ENCODE measurements around the gene ABCA5.

Gene ABCA5

GRCh38 chr17:69268543-69269014 lies 58.4 kb downstream of the ABCA5 start:
- Histone ChIP-seq H2AFZ (ENCODE audit: low read depth, low read length) (no peak overlapping the region), H3K27me3 (ENCODE audit: insufficient read depth, low read length) (no peaks in the 10 kb centered on the region), H3K4me1 (ENCODE audit: insufficient read depth, low read length) (no peaks in the 10 kb centered on the region), H3K4me3 (ENCODE audit: low read length) (no peak overlapping the region), H3K36me3 (ENCODE audit: insufficient read depth, low read length) (no peaks in the 10 kb centered on the region), H3K9me3 (ENCODE audit: low read length) (no peaks in the 10 kb centered on the region)

GRCh38 chr17:69267219-69267618 lies 59.7 kb downstream of the ABCA5 start:
- H3K36me3 ChIP-seq (ENCODE audit: insufficient read depth, low read length), result no peaks in the 10 kb centered on the region
- no peak overlapping the region for H3K4me3 ChIP-seq (ENCODE audit: low read length)
- no peaks in the 10 kb centered on the region for H3K9me3 ChIP-seq (ENCODE audit: low read length)
- no peaks in the 10 kb centered on the region for H3K4me1 ChIP-seq (ENCODE audit: insufficient read depth, low read length)
- H2AFZ ChIP-seq (ENCODE audit: low read depth, low read length), result no peak overlapping the region
- no peaks in the 10 kb centered on the region for H3K27me3 ChIP-seq (ENCODE audit: insufficient read depth, low read length)

GRCh38 chr17:69265873-69266272 lies 61.1 kb downstream of the ABCA5 start:
- no peaks in the 10 kb centered on the region for H3K4me1 ChIP-seq (ENCODE audit: insufficient read depth, low read length)
- H3K36me3 ChIP-seq (ENCODE audit: insufficient read depth, low read length), result no peaks in the 10 kb centered on the region
- H3K4me3 ChIP-seq (ENCODE audit: low read length), result no peak overlapping the region
- no peaks in the 10 kb centered on the region for H3K9me3 ChIP-seq (ENCODE audit: low read length)
- no peaks in the 10 kb centered on the region for H3K27me3 ChIP-seq (ENCODE audit: insufficient read depth, low read length)
- H2AFZ ChIP-seq (ENCODE audit: low read depth, low read length), result no peak overlapping the region

GRCh38 chr17:69254187-69254586 lies 72.7 kb downstream of the ABCA5 start:
- H2AFZ ChIP-seq (ENCODE audit: low read depth, low read length), result no peak overlapping the region
- no peaks in the 10 kb centered on the region for H3K27me3 ChIP-seq (ENCODE audit: insufficient read depth, low read length)
- no peaks in the 10 kb centered on the region for H3K4me1 ChIP-seq (ENCODE audit: insufficient read depth, low read length)
- H3K36me3 ChIP-seq (ENCODE audit: insufficient read depth, low read length), result peaks cover 3% of the 10 kb centered on the region
- no peaks in the 10 kb centered on the region for H3K9me3 ChIP-seq (ENCODE audit: low read length)
- no peak overlapping the region for H3K4me3 ChIP-seq (ENCODE audit: low read length)

- no peak overlapping the region for H2AFZ ChIP-seq (ENCODE audit: low read depth, low read length)
- no peaks in the 10 kb centered on the region for H3K27me3 ChIP-seq (ENCODE audit: insufficient read depth, low read length)
- peaks cover 3% of the 10 kb centered on the region for H3K36me3 ChIP-seq (ENCODE audit: insufficient read depth, low read length)
- no peak overlapping the region for H3K4me3 ChIP-seq (ENCODE audit: low read length)
- no peaks in the 10 kb centered on the region for H3K4me1 ChIP-seq (ENCODE audit: insufficient read depth, low read length)
- H3K9me3 ChIP-seq (ENCODE audit: low read length), result no peaks in the 10 kb centered on the region
These were observed 76.3 kb downstream of the ABCA5 start for GRCh38 chr17:69250641-69251040.

GRCh38 chr17:69246726-69247375 lies 80.1 kb downstream of the ABCA5 start:
- Histone ChIP-seq H3K4me3 (ENCODE audit: low read length) (no peak overlapping the region), H3K27me3 (ENCODE audit: insufficient read depth, low read length) (no peaks in the 10 kb centered on the region), H2AFZ (ENCODE audit: low read depth, low read length) (no peak overlapping the region), H3K4me1 (ENCODE audit: insufficient read depth, low read length) (no peaks in the 10 kb centered on the region), H3K36me3 (ENCODE audit: insufficient read depth, low read length) (no peaks in the 10 kb centered on the region), H3K9me3 (ENCODE audit: low read length) (no peaks in the 10 kb centered on the region)

GRCh38 chr17:69246202-69246601 lies 80.7 kb downstream of the ABCA5 start:
- Histone ChIP-seq H3K4me1 (ENCODE audit: insufficient read depth, low read length) (no peaks in the 10 kb centered on the region), H3K4me3 (ENCODE audit: low read length) (no peak overlapping the region), H3K27me3 (ENCODE audit: insufficient read depth, low read length) (no peaks in the 10 kb centered on the region)

GRCh38 chr17:69245617-69246016 lies 81.3 kb downstream of the ABCA5 start:
- no peak overlapping the region for H3K4me3 ChIP-seq (ENCODE audit: low read length)
- no peaks in the 10 kb centered on the region for H3K27me3 ChIP-seq (ENCODE audit: insufficient read depth, low read length)
- H2AFZ ChIP-seq (ENCODE audit: low read depth, low read length), result no peak overlapping the region
- H3K9me3 ChIP-seq (ENCODE audit: low read length), result no peaks in the 10 kb centered on the region
- no peaks in the 10 kb centered on the region for H3K4me1 ChIP-seq (ENCODE audit: insufficient read depth, low read length)
- H3K36me3 ChIP-seq (ENCODE audit: insufficient read depth, low read length), result no peaks in the 10 kb centered on the region

More at GRCh38 chr17:69246202-69246601, 80.7 kb downstream of the ABCA5 start:
- H3K36me3 ChIP-seq (ENCODE audit: insufficient read depth, low read length), result no peaks in the 10 kb centered on the region
- no peak overlapping the region for H2AFZ ChIP-seq (ENCODE audit: low read depth, low read length)
- H3K9me3 ChIP-seq (ENCODE audit: low read length), result no peaks in the 10 kb centered on the region

- Histone ChIP-seq H3K9me3 (ENCODE audit: low read length) (no peaks in the 10 kb centered on the region), H3K36me3 (ENCODE audit: insufficient read depth, low read length) (no peaks in the 10 kb centered on the region), H3K4me1 (ENCODE audit: insufficient read depth, low read length) (no peaks in the 10 kb centered on the region), H3K27me3 (ENCODE audit: insufficient read depth, low read length) (no peaks in the 10 kb centered on the region), H3K4me3 (ENCODE audit: low read length) (no peak overlapping the region), H2AFZ (ENCODE audit: low read depth, low read length) (no peak overlapping the region)
These were observed 87.0 kb downstream of the ABCA5 start for GRCh38 chr17:69239611-69240600.

GRCh38 chr17:69236946-69237345 lies 90.0 kb downstream of the ABCA5 start:
- no peaks in the 10 kb centered on the region for H3K4me1 ChIP-seq (ENCODE audit: insufficient read depth, low read length)
- H2AFZ ChIP-seq (ENCODE audit: low read depth, low read length), result no peak overlapping the region
- H3K9me3 ChIP-seq (ENCODE audit: low read length), result no peaks in the 10 kb centered on the region
- no peaks in the 10 kb centered on the region for H3K27me3 ChIP-seq (ENCODE audit: insufficient read depth, low read length)
- no peaks in the 10 kb centered on the region for H3K36me3 ChIP-seq (ENCODE audit: insufficient read depth, low read length)
- no peak overlapping the region for H3K4me3 ChIP-seq (ENCODE audit: low read length)

GRCh38 chr17:69236464-69236863 lies 90.5 kb downstream of the ABCA5 start:
- Histone ChIP-seq H3K4me3 (ENCODE audit: low read length) (no peak overlapping the region), H3K9me3 (ENCODE audit: low read length) (no peaks in the 10 kb centered on the region), H3K4me1 (ENCODE audit: insufficient read depth, low read length) (no peaks in the 10 kb centered on the region), H2AFZ (ENCODE audit: low read depth, low read length) (no peak overlapping the region), H3K27me3 (ENCODE audit: insufficient read depth, low read length) (no peaks in the 10 kb centered on the region), H3K36me3 (ENCODE audit: insufficient read depth, low read length) (no peaks in the 10 kb centered on the region)

GRCh38 chr17:69235338-69236058 lies 91.4 kb downstream of the ABCA5 start:
- no peak overlapping the region for H3K4me3 ChIP-seq (ENCODE audit: low read length)
- H3K4me1 ChIP-seq (ENCODE audit: insufficient read depth, low read length), result no peaks in the 10 kb centered on the region
- H2AFZ ChIP-seq (ENCODE audit: low read depth, low read length), result no peak overlapping the region
- H3K27me3 ChIP-seq (ENCODE audit: insufficient read depth, low read length), result no peaks in the 10 kb centered on the region
- no peaks in the 10 kb centered on the region for H3K9me3 ChIP-seq (ENCODE audit: low read length)
- H3K36me3 ChIP-seq (ENCODE audit: insufficient read depth, low read length), result no peaks in the 10 kb centered on the region

- peaks cover 2% of the 10 kb centered on the region for H3K4me1 ChIP-seq (ENCODE audit: insufficient read depth, low read length)
- no peaks in the 10 kb centered on the region for H3K27me3 ChIP-seq (ENCODE audit: insufficient read depth, low read length)
- no peaks in the 10 kb centered on the region for H3K9me3 ChIP-seq (ENCODE audit: low read length)
- no peaks in the 10 kb centered on the region for H3K36me3 ChIP-seq (ENCODE audit: insufficient read depth, low read length)
- no peak overlapping the region for H2AFZ ChIP-seq (ENCODE audit: low read depth, low read length)
- no peak overlapping the region for H3K4me3 ChIP-seq (ENCODE audit: low read length)
These were observed 94.3 kb downstream of the ABCA5 start for GRCh38 chr17:69232650-69233049.
